ENCODE results near the gene NHLRC1. TPM values are rescaled to one million over a fixed set of nuclear protein-coding genes. Genes with fewer than 3 reads are reported as not detected.

Gene NHLRC1
- total and polyA plus RNA-seq, 10 donors, result 0.79 to 3.4 (median 1.4) TPM

DNA sequence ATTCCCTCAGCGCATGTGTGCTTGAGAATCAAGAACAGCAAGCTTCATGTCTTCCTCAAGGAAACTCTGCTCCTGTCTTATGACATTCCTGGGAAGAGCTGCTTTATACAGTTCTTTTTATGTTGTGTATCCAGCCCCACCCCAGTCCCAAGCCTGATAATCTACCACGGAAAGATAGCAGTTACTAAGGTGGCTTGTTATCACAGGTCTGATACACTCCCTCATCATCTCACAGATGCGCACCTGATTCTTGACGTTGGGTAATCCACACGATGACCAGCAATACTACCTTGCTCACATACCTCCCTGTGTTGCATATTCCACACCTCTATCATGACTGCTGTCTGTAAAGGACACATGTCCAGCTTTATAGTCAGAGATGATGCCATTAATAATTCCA is 3.2 kb downstream of the NHLRC1 start:
- no peak for DNase-seq
- no peak overlapping the region for H3K27ac ChIP-seq
- no peaks in the 10 kb centered on the region for H3K36me3 ChIP-seq
- TF ChIP-seq POLR2AphosphoS5 (IDR thresholded peaks at IDR 0.05) (no peak), POLR2A (IDR thresholded peaks at IDR 0.05) (no peak)
- TF ChIP-seq, protein P1, sequence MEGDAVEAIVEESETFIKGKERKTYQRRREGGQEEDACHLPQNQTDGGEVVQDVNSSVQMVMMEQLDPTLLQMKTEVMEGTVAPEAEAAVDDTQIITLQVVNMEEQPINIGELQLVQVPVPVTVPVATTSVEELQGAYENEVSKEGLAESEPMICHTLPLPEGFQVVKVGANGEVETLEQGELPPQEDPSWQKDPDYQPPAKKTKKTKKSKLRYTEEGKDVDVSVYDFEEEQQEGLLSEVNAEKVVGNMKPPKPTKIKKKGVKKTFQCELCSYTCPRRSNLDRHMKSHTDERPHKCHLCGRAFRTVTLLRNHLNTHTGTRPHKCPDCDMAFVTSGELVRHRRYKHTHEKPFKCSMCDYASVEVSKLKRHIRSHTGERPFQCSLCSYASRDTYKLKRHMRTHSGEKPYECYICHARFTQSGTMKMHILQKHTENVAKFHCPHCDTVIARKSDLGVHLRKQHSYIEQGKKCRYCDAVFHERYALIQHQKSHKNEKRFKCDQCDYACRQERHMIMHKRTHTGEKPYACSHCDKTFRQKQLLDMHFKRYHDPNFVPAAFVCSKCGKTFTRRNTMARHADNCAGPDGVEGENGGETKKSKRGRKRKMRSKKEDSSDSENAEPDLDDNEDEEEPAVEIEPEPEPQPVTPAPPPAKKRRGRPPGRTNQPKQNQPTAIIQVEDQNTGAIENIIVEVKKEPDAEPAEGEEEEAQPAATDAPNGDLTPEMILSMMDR (IDR thresholded peaks at IDR 0.05 in 8 of 11, conservative IDR thresholded peaks at IDR 0.05 in 3 of 11), result no peak
- H3K27me3 ChIP-seq (replicated peaks in 1 of 7), result no peaks in the 10 kb centered on the region
- peaks cover 0 to 14% (median 9%) of the 10 kb centered on the region in 6 donors for H3K4me1 ChIP-seq
- intact Hi-C loops (cut with DNase I; ENCODE audit: low total_unique reads), result loop anchor here (10.0 kb wide), 1 partner anchor 964 kb away; no protein-coding TSS in a partner anchor
- WGBS, 5 donors, result 73 to 98% (median 91%) methylated on average over 5 of the region's 5 CpGs
- H3K4me3 ChIP-seq, result no peak overlapping the region
- H3K9me3 ChIP-seq, result peaks cover 0 to 13% (median 0%) of the 10 kb centered on the region in 8 donors

DNA sequence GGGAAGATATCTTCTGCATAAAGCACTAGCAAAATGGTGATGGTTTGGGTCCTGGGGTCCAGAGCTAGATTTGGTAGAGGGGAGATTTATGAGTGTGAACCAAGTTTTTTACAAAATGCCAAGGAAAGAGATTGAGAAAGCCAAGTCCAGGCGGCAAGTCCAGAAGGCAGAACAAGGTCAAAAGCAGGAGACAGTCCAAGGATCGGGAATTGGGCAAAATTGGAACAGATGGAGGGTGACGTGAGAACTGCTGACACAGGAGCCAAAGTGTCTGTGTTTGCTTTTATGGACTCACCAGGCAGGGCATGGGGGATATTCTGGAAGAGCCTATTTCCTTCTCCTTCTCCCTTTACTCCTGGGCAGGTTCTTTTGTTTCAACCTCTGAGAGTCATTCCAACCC is 4.1 kb downstream of the NHLRC1 start:
- Histone ChIP-seq H3K36me3 (no peaks in the 10 kb centered on the region), H3K4me1 (peaks cover 0 to 14% (median 9%) of the 10 kb centered on the region in 6 donors), H3K9me3 (peaks cover 0 to 13% (median 0%) of the 10 kb centered on the region in 8 donors), H3K27me3 (replicated peaks in 1 of 7) (no peaks in the 10 kb centered on the region), H3K27ac (no peak overlapping the region), H3K4me3 (no peak overlapping the region)
- intact Hi-C loops (cut with DNase I; ENCODE audit: low total_unique reads), result loop anchor here (10.0 kb wide), 1 partner anchor 964 kb away; no protein-coding TSS in a partner anchor
- DNase-seq, result no peak
- TF ChIP-seq POLR2A (IDR thresholded peaks at IDR 0.05) (no peak), POLR2AphosphoS5 (IDR thresholded peaks at IDR 0.05) (no peak)
- TF ChIP-seq, protein P1 (IDR thresholded peaks at IDR 0.05 in 8 of 11, conservative IDR thresholded peaks at IDR 0.05 in 3 of 11), result no peak
- 62 to 87% (median 76%) methylated on average over 3 of the region's 3 CpGs for WGBS, 5 donors

DNA sequence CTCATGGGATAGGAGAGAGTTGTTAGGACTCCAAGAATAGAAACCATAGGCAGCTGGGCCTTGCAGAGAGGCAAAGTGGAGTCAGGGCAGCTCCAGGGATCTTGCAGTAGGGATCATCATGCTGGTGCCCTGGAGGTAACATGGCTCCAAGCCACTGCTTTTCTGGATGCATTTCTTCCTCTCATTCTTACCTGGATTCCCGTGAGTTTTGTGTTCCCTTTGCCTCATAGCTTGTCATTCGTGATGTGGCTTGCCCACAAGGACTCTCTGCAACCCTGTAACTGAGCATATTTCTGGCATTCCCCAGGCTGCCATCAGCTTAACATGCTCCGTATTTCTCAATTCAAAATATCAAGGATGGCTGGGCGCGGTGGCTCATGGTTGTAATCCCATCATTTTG is 5.3 kb downstream of the NHLRC1 start:
- no peaks in the 10 kb centered on the region for H3K36me3 ChIP-seq

DNA sequence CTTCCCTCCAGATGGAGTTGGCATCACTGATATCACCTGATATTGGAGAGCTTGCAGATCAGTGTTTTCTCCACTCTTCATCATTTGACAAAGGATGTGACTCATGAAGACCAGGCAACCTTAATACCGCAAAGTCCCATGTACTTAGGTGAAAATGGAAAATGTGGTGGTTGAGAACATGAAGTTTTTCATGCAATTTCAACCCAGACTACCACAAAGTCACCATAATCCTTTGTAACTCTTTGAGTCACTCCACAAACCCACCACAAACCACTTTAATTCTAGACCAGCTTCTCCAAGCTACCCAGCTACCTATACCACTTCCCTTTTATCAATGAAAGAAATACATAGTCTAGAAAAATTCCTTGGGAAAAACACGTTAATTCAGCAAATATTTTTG is 7.1 kb downstream of the NHLRC1 start:
- no peaks in the 10 kb centered on the region for H3K4me1 ChIP-seq
- DNase-seq, result no peak
- no peaks in the 10 kb centered on the region for H3K27me3 ChIP-seq (replicated peaks in 1 of 7)
- 68 to 76% (median 73%) methylated on average over 2 of the region's 2 CpGs for WGBS, 5 donors
- no peaks in the 10 kb centered on the region for H3K36me3 ChIP-seq
- H3K9me3 ChIP-seq, result peaks cover 0 to 7% (median 0%) of the 10 kb centered on the region in 8 donors
- H3K27ac ChIP-seq, result no peak overlapping the region
- H3K4me3 ChIP-seq, result no peak overlapping the region
- intact Hi-C loops (cut with DNase I; ENCODE audit: low total_unique reads), result loop anchor here (10.0 kb wide), 1 partner anchor 961 kb away; no protein-coding TSS in a partner anchor
- TF ChIP-seq POLR2AphosphoS5 (IDR thresholded peaks at IDR 0.05) (no peak), POLR2A (IDR thresholded peaks at IDR 0.05) (no peak)
- TF ChIP-seq, protein P1 (IDR thresholded peaks at IDR 0.05 in 8 of 11, conservative IDR thresholded peaks at IDR 0.05 in 3 of 11), result no peak

More for the DNA sequence above, 5.3 kb downstream of the NHLRC1 start:
- Histone ChIP-seq H3K4me3 (no peak overlapping the region), H3K27ac (no peak overlapping the region), H3K4me1 (peaks cover 0 to 6% (median 4%) of the 10 kb centered on the region in 6 donors), H3K9me3 (peaks cover 0 to 13% (median 0%) of the 10 kb centered on the region in 8 donors), H3K27me3 (replicated peaks in 1 of 7) (no peaks in the 10 kb centered on the region)
- no peak for TF ChIP-seq POLR2AphosphoS5 (IDR thresholded peaks at IDR 0.05)
- TF ChIP-seq, protein P1 (IDR thresholded peaks at IDR 0.05 in 8 of 11, conservative IDR thresholded peaks at IDR 0.05 in 3 of 11), result no peak
- no peak for TF ChIP-seq POLR2A (IDR thresholded peaks at IDR 0.05)
- 86 to 91% (median 88%) methylated on average over 5 of the region's 5 CpGs for WGBS, 5 donors
- no peak for DNase-seq
- intact Hi-C loops (cut with DNase I; ENCODE audit: low total_unique reads), result loop anchor here (10.0 kb wide), 1 partner anchor 962 kb away; no protein-coding TSS in a partner anchor

Measured in spleen (tissue), 11 donors.